NCI-H1930 (cell line): ENCODE results near the gene PSME3IP1.

ENCODE experiments used
- DNase-seq, 2 experiments: peaks; one replicate each; lab custom pipeline; 2025; lab: John Stamatoyannopoulos, UW

The PSME3IP1 gene

DNA sequence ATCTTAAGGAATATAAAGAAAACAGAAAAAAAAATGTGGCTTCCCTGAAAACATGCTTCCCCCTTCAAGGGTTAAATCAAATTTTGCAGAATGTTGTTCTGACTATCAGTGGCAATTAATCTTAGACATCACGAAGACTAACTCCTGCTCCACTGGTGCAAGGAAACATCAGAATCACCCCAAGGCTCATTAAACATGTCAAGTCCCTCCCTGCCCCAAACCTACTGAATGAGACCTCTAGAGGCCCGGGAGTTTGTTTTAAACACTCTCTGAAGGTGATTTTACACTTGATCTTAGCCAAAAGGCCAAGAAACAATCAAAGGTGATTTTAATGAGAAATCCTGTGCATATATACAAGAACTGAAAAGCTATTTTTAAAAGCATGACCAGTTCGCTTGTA, 18.3 kb downstream of the PSME3IP1 start:
- DNase-seq: no peak

DNA sequence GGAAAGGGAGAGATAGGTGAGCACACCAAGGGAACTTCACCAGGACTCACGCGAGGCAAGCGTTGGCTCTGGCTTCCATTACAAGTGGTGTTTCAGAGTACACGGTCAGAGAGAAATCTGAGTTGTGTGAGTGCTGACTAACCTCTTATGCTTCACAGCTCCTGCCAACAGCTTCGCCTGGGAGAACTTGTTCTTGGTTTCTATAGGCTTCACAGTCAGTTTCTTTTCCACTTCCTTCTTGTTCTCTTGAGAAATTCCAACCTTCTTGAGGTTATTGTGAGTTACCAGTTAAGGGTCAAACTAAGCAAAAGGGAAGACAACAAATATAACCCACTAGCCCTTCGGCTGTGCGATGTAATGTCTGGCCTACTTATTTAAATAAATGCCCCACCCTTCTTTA, 18.9 kb downstream of the PSME3IP1 start:
- DNase-seq: no peak

DNA sequence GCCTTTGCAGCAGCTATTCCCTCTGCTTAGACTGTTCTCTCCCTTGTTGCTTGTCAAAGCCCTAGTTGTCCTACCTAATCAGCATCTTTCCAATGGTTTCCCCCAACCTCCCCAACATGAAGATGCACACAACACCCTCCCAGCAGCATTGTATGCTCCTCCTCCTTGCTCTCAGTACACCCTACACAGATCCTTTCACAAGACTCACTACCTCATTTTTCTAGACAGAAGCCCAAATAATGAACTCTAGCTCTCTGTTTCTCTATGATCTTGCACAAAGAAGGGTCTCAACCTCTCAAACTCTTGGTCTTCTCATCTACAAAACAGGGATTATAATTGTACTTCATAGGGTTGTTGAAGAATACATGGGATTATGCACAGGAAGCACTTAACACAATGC, 19.4 kb downstream of the PSME3IP1 start:
- no peak for DNase-seq

DNA sequence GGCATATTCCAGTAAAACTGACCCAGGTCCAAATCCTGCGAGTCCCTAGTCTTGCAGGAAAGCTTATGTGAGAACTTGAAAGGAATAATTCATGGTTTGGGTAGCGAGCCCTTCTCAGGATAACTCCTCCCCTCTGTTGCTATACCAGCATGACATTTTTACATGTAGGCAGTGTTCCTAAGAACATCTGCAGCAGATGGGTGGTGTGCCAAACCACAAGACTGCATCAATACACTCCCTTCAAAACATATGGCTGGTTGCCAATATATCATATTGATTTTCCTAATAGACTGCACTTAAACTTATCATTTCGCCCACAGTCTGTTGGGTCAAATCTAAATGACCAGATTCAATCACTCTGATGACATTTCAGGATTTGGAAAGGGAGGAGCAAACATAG, 19.9 kb downstream of the PSME3IP1 start:
- DNase-seq: no peak

DNA sequence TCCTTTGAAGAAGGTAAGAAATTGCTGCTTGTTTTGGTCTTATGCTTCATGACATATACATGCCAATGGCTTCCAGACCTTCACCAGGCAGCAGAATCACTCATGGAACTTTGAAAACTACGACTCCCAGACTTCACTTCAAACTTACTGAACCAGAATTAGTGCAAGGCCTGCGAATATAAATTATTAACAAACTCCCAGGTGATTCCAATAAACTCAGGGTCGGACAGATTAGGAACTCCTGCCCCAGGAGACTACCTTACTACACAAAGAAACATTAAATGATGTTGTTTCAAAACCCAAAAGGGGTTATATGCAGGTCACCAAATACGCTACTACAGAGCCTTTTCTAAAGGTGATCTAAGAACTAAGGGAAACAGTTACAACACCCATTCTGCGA, 20.4 kb downstream of the PSME3IP1 start:
- no peak for DNase-seq

DNA sequence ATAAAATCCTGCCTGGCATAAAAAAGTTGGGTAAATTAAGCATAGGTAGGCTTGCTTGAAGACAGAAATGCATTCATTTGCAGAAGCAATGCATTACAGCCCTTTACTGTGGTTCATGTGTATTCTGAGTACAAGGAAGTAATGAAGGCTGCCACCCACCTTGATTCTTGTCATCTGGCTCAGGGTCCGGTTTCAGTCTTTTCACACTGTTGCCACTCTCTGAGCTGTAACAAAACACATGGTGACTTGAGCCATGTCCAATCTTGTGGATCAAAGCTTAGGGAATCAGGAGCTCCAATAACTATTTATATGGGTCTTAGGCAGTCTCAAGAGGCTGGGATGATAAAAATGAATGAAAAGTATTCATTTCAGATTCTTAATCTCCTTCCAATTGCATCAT, 22.0 kb downstream of the PSME3IP1 start:
- DNase-seq: no peak

DNA sequence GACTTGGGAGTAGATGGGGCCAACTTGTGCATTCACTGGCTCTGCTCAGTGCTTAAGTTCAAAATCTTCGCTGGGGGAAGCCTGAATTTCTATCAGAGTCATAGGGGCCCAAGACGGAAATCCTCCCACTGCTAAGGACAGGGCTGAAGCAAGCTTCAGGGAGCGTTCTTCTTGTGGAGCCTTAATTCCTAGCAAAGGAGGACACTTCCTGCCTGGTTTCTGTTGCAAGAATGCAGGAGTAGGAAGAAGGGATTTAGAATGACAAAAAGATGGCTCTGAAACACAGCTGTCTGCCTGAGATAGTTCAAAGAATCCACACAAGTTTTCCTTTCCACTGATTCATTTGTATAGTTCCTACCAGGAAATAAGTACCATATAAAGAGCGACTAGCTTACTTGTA, 26.4 kb downstream of the PSME3IP1 start:
- no peak for DNase-seq

DNA sequence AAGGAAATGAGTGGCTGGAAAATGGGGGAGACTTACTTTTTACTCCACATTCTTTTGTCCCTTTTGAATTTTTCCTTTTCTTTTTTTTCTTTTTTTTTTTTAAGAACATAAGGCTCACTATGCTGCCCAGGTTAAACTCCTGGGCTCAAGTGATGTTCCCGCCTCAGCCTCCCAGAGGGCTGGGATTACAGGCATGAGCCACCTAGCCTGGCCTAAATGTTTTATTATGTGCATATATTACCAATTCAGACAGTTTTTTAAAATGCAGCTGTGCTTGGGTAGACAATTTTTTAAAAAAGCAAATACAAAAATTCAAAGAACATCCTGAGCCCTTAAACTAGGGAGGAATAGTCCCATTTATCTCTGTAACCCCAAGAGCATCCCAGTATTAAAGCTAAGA, 28.3 kb downstream of the PSME3IP1 start:
- no peak for DNase-seq

DNA sequence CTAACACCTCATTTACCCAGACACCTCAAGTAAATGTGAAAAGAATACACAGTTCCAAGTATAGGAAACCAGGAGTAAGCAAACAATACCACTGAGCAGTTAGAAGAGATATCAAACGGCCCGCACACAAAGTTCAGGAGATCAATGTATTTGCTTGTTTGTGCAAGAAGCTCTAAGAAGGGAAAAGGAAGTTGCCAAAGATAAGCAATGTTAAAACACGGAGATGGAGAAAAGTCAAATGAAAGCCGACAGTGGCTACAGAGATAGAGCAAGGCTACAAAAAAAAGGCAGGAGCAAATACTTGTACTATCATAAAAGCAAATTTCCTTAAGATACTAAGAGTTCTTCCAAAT, 29.5 kb downstream of the PSME3IP1 start:
- DNase-seq: no peak

DNA sequence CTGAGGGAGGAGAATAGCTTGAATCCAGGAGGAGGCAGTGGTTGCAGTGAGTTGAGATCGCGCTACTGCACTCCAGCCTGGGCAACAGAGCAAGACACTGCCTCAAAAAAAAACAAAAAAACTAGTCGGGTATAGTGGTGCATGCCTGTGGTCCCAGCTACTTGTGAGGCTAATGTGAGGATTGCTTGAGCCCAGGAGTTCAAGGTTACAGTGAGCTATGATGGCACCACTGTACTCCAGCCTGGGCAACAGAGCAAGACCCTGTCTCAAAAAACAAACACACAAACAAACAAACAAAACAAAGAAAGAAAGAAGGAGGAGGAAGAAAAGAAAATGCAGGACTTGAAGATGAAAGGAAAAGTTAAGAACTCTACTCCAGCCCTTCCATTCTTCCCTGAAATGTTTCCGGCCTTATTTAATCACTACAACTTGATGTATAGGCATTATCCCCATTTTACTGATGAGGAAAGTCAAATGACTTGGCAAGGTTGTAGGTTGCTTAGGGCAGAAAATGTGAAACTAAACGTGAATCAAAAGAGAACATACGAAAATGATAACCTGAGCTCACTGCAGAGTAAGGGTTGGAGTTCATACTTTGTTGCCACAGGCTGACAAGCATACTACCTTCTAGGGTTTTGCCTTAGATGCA, 30.0 kb downstream of the PSME3IP1 start:
- DNase-seq: no peak

DNA sequence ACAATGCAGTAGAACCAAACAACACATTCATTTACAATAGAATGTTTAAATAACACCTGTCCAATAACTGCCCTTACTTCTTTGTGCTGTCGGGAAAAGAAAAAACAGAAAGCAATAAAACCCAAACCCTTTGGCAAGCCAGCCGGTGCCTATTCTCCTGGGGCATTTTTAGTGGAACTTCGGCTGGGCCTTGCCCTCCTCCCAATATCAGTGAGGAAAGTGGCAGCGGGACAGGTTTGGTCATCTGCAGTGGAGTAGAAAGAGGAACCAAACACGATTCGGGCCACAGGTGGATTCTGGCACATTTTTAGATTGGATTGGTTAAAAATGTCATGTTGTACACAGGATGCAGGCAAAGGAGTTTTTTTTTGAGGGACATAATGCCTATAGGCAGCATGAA, 32.0 kb downstream of the PSME3IP1 start:
- no peak for DNase-seq

DNA sequence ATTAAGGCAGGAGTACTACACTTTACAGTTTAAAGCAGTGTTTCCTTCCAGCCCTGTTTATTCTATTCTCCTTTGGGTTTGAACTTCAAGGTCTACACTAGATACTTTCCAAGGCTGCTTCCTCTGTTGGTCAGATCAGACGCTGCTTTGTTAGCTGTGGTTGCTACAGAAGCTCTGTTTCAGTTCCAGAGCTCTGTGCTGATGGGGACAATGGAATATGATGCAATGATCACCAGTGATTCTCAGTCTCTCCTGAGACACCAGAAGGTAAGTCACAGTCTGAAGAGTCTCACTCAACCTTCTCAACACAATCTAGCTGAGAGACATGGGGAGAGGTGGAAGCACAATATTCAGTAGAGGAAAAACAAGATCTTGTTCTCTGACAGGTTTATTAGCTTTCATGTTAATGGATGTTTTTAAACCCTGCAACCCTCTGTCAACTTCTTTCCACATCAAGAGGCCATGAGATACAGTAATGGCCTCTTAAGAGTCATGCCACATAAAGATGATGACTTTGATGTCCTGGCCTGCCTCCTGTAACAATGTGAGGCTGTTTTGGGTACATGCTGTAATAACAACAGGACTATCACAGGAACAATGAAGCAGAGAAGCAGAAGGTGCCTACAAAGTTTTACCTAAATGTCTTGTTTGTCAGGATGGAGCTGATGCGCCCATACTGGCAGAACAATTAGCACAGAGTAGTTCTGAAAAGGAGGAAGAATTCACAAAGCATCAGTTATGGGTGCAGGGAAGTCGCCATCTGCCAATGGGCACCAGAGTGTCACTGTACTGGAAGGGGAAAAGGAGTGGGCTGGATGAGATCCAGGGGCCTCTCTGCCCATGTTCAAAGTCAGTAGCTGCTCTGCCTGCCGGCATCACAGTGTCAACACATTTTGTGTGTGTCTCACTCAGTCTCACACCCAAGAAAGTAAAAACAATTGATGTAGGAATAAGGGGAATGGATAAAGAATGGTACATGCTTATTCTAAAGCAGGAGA, 33.4 kb downstream of the PSME3IP1 start:
- no peak for DNase-seq

DNA sequence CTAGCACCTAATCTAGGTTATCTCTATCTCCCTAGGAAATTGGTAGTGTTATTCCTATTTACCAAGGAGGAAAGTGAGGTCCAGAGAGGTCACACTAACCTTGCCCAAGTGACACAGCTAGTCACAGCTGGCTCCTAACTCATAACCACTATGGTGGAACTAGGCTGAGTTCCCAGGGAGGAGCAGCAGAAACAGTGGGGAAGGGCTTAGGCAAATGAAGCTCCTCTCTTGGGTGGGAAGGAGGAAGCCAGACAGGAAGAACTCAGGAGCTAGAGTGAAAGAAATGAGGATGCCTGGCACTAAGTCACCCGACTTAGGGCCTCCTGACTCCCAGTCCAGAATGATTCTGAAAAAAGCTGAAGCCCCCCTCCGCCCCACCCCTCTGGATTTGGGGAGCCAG, 34.5 kb downstream of the PSME3IP1 start:
- DNase-seq: no peak

DNA sequence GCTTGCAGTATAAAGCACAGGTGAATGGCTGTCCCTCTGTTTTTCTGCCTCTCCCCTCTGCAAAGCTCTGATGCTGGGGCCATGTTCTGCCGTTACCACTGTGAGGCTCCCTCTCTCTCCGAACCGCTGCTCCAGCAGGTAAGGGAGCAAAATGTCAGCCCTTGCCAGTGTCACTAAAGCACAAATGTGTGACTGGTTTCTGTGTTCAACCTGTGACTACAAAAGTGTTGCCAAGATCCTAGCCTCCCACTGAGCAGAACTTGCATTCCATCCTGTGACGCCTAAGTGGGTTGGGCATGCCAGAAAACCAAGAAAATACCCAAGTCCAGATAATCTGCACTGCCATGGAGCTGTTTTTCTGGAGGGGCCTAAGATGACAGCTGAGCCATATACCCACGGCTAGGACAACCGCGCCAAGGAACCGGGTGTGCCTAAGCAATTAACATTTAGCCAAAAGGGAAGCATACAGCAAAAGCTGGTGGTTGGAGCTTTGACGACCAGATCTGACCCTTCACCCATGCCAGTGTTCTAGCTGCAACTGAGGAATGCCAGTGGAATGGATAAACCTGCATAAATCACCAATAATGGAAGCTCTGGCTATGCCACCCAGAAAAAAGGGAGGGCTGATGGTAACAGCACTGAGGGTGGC, 35.0 kb downstream of the PSME3IP1 start:
- no peak for DNase-seq

DNA sequence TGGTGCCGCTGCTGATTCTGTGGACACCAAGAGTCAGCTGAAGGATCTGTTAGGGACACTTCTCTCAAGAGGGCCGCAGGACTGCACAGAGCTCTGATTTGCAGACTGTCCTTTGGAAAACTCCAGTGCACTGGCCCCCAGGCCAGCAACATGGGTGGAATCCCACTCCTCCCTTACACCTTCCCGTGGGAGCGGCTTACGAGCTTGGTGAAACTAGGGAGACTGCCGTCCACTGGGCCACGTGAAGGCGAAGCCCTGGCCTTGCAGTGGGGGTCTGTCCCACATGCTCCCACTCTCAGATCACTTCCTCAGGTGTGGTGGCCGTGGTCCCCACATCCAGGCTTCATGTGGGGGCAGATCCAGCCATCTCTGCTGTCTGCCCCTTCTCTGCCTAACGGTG, 36.4 kb downstream of the PSME3IP1 start:
- DNase-seq: no peak

DNA sequence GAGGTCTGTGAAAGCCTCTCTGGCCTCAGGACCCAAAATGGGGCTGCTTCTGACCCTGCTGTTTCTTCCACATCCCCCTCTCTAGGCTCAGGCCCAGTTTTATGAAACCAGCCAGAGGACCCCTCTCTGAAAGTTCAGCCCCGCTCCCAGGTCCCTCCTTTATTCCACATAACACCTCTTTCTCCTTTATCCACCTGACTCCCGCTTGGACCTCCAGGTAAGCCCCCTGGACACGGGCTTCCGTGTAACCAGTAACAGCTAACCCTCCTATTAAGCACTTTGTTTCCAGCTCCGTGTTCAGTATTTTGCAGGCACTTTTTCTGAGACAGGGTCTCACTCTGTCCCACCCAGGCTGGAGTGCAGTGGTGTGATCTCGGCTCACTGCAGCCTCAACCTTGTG, 37.4 kb downstream of the PSME3IP1 start:
- no peak for DNase-seq

DNA sequence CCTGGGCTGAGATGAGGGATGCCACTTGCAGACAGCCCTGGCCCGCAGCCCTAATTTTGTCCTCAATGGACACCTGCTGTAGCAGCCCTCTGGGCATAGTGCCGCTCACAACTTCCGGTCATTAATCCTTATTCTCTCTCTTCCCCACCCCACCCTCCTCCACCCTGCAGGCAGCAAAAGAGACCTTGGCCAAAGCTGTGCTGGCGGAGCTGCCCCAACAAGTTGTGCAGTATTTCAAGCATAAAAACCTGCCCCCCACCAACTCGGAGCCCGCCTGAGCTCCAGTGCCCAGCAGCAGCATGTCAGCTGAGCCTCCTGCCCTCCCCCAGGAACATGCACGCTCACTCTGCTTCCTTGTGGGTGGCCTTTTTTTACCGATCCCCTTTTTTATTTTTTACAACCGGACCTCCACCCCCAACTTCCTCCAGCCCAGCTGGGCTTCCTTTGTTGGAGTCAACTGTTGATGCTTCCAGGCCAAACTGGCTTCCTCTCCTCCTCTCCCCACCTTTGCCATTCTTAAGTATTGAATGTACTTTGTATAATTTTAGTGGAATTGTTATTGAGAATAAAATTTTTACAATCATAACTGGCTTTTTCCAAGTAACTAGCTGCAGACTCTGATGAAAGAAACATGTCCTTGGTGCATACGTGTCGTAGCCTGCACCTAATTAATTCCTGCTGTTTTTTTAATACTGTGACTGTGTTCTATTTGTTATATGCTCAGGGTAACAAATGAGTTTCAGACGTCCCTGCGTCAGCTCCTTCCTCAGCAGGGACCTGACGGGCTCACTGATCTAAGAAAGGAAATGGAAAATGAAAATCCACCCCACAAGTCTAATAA, 38.2 kb downstream of the PSME3IP1 start:
- DNase-seq: no peak

DNA sequence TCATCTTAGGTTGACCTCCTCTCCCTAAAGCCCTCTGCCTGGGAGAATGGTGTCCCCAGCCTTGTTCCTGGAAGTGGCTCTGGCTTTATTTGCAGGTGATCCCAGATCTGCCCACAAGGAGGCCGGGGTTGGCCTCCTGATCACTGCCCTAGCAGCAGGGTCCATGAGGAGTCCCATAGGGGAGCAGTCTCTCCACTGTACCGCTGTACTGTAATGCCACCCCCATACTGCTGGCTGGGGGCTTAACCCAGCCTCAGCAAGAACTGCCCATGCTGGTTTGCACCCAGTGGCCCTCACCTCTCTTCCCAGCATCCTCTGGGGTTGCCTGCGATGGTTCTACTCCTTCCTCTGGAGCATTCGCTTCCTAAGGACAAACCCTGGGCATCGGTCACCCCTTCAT, 39.1 kb downstream of the PSME3IP1 start:
- no peak for DNase-seq

DNA sequence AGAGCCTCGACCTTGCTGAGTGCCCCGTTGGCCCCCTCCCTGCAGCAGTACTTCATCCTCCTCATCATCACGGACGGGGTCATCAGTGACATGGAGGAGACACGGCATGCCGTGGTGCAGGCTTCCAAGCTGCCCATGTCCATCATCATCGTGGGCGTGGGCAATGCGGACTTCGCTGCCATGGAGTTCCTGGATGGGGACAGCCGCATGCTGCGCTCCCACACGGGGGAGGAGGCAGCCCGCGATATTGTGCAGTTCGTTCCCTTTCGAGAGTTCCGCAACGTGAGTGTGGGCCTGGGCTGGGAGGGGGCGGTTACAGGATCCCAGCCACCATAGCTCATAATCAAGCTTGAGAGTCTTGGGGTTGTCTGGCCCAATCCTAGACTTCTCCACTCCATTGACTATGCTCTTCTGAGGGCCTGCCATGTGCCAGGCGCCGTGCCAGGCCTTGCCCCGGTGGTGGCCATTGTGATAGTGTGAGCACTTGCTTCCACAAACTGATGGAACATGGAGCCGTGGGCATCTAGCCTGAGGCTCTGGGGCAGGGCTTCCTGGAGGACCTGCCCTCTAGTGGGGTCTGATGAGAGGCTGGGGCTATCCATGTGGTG, 39.7 kb downstream of the PSME3IP1 start:
- DNase-seq: no peak

DNA sequence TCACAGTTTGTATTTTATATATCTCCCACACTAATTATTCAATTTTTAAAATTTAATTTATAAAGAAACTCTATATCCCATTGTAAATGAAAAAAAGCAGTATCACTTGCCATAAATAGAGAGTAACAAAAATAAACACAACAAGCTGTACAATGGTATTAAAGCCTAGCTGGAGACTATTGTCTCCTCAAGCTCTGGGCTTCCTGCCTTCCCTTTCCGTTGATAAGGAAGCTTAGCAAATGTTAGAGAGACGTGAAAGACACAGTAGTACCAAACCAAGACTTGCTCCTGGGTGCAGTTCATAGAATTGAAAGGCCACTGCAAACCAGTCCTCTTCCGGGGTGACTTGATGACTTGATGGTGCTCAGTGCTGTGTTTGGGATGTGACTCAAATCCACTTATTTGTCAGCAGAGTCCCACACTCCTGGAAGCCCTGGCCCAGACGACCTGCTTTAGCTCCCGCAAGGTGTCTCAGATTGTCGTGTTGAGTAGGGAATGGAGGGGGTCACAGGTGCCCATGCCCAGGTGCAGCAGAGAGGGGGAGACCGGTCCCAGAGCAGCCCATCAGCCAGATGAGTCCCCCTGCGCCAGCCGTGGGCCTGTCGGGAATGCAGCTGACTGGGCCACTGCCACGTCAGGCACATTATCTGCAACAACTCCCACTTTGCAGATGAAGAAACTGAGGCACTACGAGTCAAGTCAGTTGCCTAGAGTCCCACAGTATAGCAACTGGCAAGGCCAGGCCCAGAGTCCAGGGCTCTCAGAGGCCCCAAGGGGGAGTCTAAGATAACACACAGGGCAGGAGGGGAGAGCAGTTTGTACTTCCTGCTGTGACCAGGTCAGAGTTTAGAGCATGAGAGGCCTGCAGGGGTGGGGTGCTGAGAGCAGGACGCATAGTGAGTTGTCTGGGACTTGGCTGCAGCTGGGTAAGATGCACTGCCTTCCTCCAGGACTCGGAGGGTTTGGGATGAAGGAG, 40.5 kb downstream of the PSME3IP1 start:
- no peak for DNase-seq
